IMR-90 (cell line): ENCODE measurements around the gene PCIF1. TPM values are rescaled to one million over a fixed set of nuclear protein-coding genes. Genes with fewer than 3 reads are reported as not detected.
A peak's percentile ranks its signal among the peaks of the same experiment; 100 is the strongest.

ENCODE experiments used
- ATAC-seq: fragments of 200-7000 bp; cut with Tn5 transposase; 2 replicates; pipeline ENCODE4 v1.9.1; 2020; ENCODE audit warnings: low read depth, mild to moderate bottlenecking, moderate library complexity
- BruUV-seq: library from RNA; stranded (reverse); fragments of 400-500 nt; replicated peaks from 2 replicates; lab custom pipeline; 2021; lab: Mats Ljungman, UMichigan
- CTCF ChIA-PET: fragments of 300-600 bp; formaldehyde crosslinking; extraction: SDS; loops from one replicate; lab custom pipeline; 2021; ENCODE audit warnings: antibody characterized with exemption; lab: Yijun Ruan, JAX
- POLR2A ChIA-PET: fragments of 300-600 bp; sonication (Branson Sonifier 250); formaldehyde crosslinking; loops from one replicate; lab custom pipeline; 2022; ENCODE audit warnings: antibody characterized with exemption; ENCODE audit not compliant: unreplicated experiment; lab: Charles Lee
- DNase-seq: peaks from one replicate; pipeline ENCODE4 v3.0.0; 2013
- H2AFZ ChIP-seq: replicated peaks from 2 replicates; pipeline ENCODE3; 2013; ENCODE audit warnings: low read length, mild to moderate bottlenecking; ENCODE audit not compliant: poor library complexity
- H2AK5ac ChIP-seq: 2 replicates; pipeline ENCODE4 v1.6.1; 2013; ENCODE audit warnings: low read depth, low read length, inconsistent platforms
- H2AK9ac ChIP-seq: replicated peaks from 2 replicates; pipeline ENCODE3; 2013; ENCODE audit warnings: mild to moderate bottlenecking, low read depth, low read length, moderate library complexity; ENCODE audit not compliant: poor library complexity
- H2BK120ac ChIP-seq: 2 replicates; pipeline ENCODE4 v1.6.1; 2013; ENCODE audit warnings: low read depth, low read length, inconsistent platforms
- H2BK15ac ChIP-seq: 3 replicates; pipeline ENCODE4 v1.6.1; 2013; ENCODE audit warnings: low read depth, low read length, inconsistent platforms
- H2BK20ac ChIP-seq: 2 replicates; pipeline ENCODE4 v1.6.1; 2013; ENCODE audit warnings: low read depth, mild to moderate bottlenecking, inconsistent platforms, low read length, moderate library complexity
- H2BK5ac ChIP-seq: 2 replicates; pipeline ENCODE4 v1.6.1; 2013; ENCODE audit warnings: mild to moderate bottlenecking, low read depth, low read length, inconsistent platforms; ENCODE audit not compliant: poor library complexity, severe bottlenecking
- H3K14ac ChIP-seq: replicated peaks from 2 replicates; pipeline ENCODE4 v1.6.1; 2013; ENCODE audit warnings: low read depth, low read length, inconsistent platforms
- H3K18ac ChIP-seq: 2 replicates; pipeline ENCODE4 v1.6.1; 2013; ENCODE audit warnings: low read depth, low read length, control low read depth
- H3K23ac ChIP-seq: 2 replicates; pipeline ENCODE4 v1.6.1; 2013; ENCODE audit warnings: low read depth, low read length, inconsistent platforms
- H3K27ac ChIP-seq: 2 replicates; pipeline ENCODE4 v1.5.1; 2013; ENCODE audit warnings: mild to moderate bottlenecking, control low read depth, low read length; ENCODE audit not compliant: insufficient read depth
- H3K27me3 ChIP-seq: 2 replicates; pipeline ENCODE4 v1.6.1; 2013; ENCODE audit warnings: low read length; ENCODE audit not compliant: control insufficient read depth, insufficient read depth
- H3K36me3 ChIP-seq: 2 replicates; pipeline ENCODE4 v1.6.1; 2013; ENCODE audit warnings: low read length, mixed read lengths; ENCODE audit not compliant: control insufficient read depth, insufficient read depth
- H3K4ac ChIP-seq: 2 replicates; pipeline ENCODE4 v1.6.1; 2013; ENCODE audit warnings: low read depth, low read length, inconsistent platforms
- H3K4me1 ChIP-seq: 2 replicates; pipeline ENCODE4 v1.6.1; 2013; ENCODE audit warnings: low read length, mixed read lengths; ENCODE audit not compliant: control insufficient read depth, insufficient read depth
- H3K4me2 ChIP-seq: 2 replicates; pipeline ENCODE4 v1.6.1; 2013; ENCODE audit warnings: low read depth, mild to moderate bottlenecking, control low read depth, low read length, moderate library complexity
- H3K4me3 ChIP-seq: 2 replicates; pipeline ENCODE4 v1.5.1; 2013; ENCODE audit warnings: low read depth, mild to moderate bottlenecking, control low read depth, low read length, moderate library complexity; ENCODE audit not compliant: insufficient read depth
- H3K56ac ChIP-seq: 2 replicates; pipeline ENCODE4 v1.6.1; 2013; ENCODE audit warnings: low read length, inconsistent platforms; ENCODE audit not compliant: insufficient read depth; ENCODE audit errors: extremely low read depth
- H3K79me1 ChIP-seq, 2 experiments: 2 replicates each; pipeline ENCODE4 v1.6.1; 2013; ENCODE audit warnings: low read length in 2 of 2, inconsistent platforms in 1 of 2, low read depth in 1 of 2
- H3K9ac ChIP-seq: 2 replicates; pipeline ENCODE4 v1.6.1; 2013; ENCODE audit warnings: low read depth, low read length, control low read depth
- H3K9me1 ChIP-seq: 2 replicates; pipeline ENCODE4 v1.6.1; 2013; ENCODE audit warnings: low read length, inconsistent platforms; ENCODE audit not compliant: insufficient read depth
- H3K9me3 ChIP-seq: 2 replicates; pipeline ENCODE4 v1.6.1; 2013; ENCODE audit warnings: low read length; ENCODE audit not compliant: control insufficient read depth, insufficient read depth
- H4K20me1 ChIP-seq: 2 replicates; pipeline ENCODE4 v1.6.1; 2013; ENCODE audit warnings: low read length, inconsistent platforms; ENCODE audit not compliant: insufficient read depth
- H4K5ac ChIP-seq: 2 replicates; pipeline ENCODE4 v1.6.1; 2013; ENCODE audit warnings: mild to moderate bottlenecking, low read depth, low read length, control low read depth
- H4K8ac ChIP-seq, 2 experiments: 2 replicates each; pipeline ENCODE4 v1.6.1; 2013; ENCODE audit warnings: low read depth in 2 of 2, low read length in 2 of 2, control low read depth in 1 of 2, inconsistent platforms in 1 of 2
- H4K91ac ChIP-seq: 2 replicates; pipeline ENCODE4 v1.6.1; 2013; ENCODE audit warnings: low read depth, low read length, inconsistent platforms; ENCODE audit not compliant: insufficient read depth
- BHLHE40 ChIP-seq: fragments of 150-350 bp; IDR thresholded peaks from 2 replicates; pipeline ENCODE4 v1.6.1; 2016; ENCODE audit warnings: mild to moderate bottlenecking, low read depth, low read length
- CEBPB ChIP-seq: IDR thresholded peaks from 2 replicates; pipeline ENCODE4 v1.6.1; 2012; ENCODE audit warnings: low read depth, low read length, improper control_type of control experiment
- CHD1 ChIP-seq: IDR thresholded peaks from 2 replicates; pipeline ENCODE4 v1.6.1; 2012; ENCODE audit warnings: low read depth, low read length, improper control_type of control experiment
- CTCF ChIP-seq: conservative IDR thresholded peaks from 2 replicates; pipeline ENCODE4 v1.5.1; 2012; ENCODE audit warnings: mild to moderate bottlenecking, low read depth, low read length, improper control_type of control experiment
- MAFK ChIP-seq: IDR thresholded peaks from 2 replicates; pipeline ENCODE4 v1.6.1; 2012; ENCODE audit warnings: low read depth, low read length, improper control_type of control experiment
- MAZ ChIP-seq: IDR thresholded peaks from 2 replicates; pipeline ENCODE4 v1.6.1; 2012; ENCODE audit warnings: low read depth, mild to moderate bottlenecking, low read length, improper control_type of control experiment, moderate library complexity, borderline replicate concordance
- MXI1 ChIP-seq: IDR thresholded peaks from 2 replicates; pipeline ENCODE4 v1.6.1; 2012; ENCODE audit warnings: low read depth, mild to moderate bottlenecking, low read length, moderate library complexity, borderline replicate concordance
- NFE2L2 ChIP-seq: fragments of 150-350 bp; IDR thresholded peaks from 2 replicates; pipeline ENCODE4 v1.6.1; 2016; ENCODE audit warnings: low read depth, mild to moderate bottlenecking, low read length
- POLR2A ChIP-seq: IDR thresholded peaks from 2 replicates; pipeline ENCODE4 v1.6.1; 2012; ENCODE audit warnings: mild to moderate bottlenecking, low read depth, low read length
- RAD21 ChIP-seq: IDR thresholded peaks from 2 replicates; pipeline ENCODE4 v1.6.1; 2012; ENCODE audit warnings: low read length, improper control_type of control experiment
- RCOR1 ChIP-seq: IDR thresholded peaks from 2 replicates; pipeline ENCODE4 v1.6.1; 2012; ENCODE audit warnings: mild to moderate bottlenecking, low read length, improper control_type of control experiment; ENCODE audit not compliant: insufficient replicate concordance
- RFX5 ChIP-seq: IDR thresholded peaks from 2 replicates; pipeline ENCODE4 v1.8.0; 2012; ENCODE audit warnings: low read depth, mild to moderate bottlenecking, low read length, moderate library complexity
- WGBS, 2 experiments: methylation state at CpG; one replicate each; pipeline versions ENCODE4 v1.1.5 to v1.1.7; 2013; ENCODE audit warnings: missing lambda C conversion rate in 2 of 2; ENCODE audit not compliant: insufficient read length in 1 of 2; ENCODE audit errors: extremely low coverage in 2 of 2; 5-methylcytosine and 5-hydroxymethylcytosine counted together
- dilution Hi-C: fragments of 300-500 bp; cut with HindIII; formaldehyde crosslinking; loops from one replicate; pipeline ENCODE4 v1.14.3; 2018; ENCODE audit warnings: low sequenced_read_pairs; ENCODE audit not compliant: unreplicated experiment
- in situ Hi-C: fragments of 300-500 bp; cut with MboI; formaldehyde crosslinking; loops from 3 replicates; pipeline ENCODE4 v1.14.3; 2019; ENCODE audit warnings: low sequenced_read_pairs, inconsistent platforms, mixed read lengths
- intact Hi-C: fragments of 100-400 bp; cut with micrococcal nuclease; formaldehyde crosslinking; loops from 2 replicates; pipeline ENCODE4 v1.10.0; 2022
- polyA plus RNA-seq, 3 experiments: library from polyadenylated mRNA; depleted of rRNA; stranded (reverse); fragments of >200 nt; gene quantifications; 2 replicates each; pipeline ENCODE4 v1.2.3, GENCODE V29; 2012; ENCODE audit warnings: low replicate concordance in 1 of 3
- total RNA-seq: library from RNA; depleted of rRNA; stranded (reverse); fragments of >200 nt; gene quantifications from 2 replicates; pipeline ENCODE4 v1.2.3, GENCODE V29; 2012
- TF ChIP-seq, protein P1 (sequence below): fragments of 150-350 bp; IDR thresholded peaks from 2 replicates; pipeline ENCODE4 v1.6.1; 2017; ENCODE audit warnings: mild to moderate bottlenecking, antibody characterized with exemption, low read length, low read depth

Gene PCIF1
- total and polyA plus RNA-seq, 2 of the 4 experiments (the other 2 are of a cell fraction), result 5.4 to 18.3 TPM

- peak overlapping the region; percentile 98 for H4K5ac ChIP-seq
- H3K79me1 ChIP-seq, result no peaks in the 10 kb centered on the region
- BruUV-seq, result no TSS peak
- peaks cover 27% of the 10 kb centered on the region for H3K4me1 ChIP-seq
- CTCF ChIA-PET, result interaction anchor here (0.6 to 1.0 kb wide), 2 partner anchors 28 to 941 kb away, joined by 4 to 5 read pairs; partner anchors contain the start of gene CTSA
- peak overlapping the region; percentile 85; the same call in 1 of the 3 replicates for H2BK15ac ChIP-seq
- no peaks in the 10 kb centered on the region for H4K20me1 ChIP-seq
- ATAC-seq, result peak; percentile 62
- H3K9me3 ChIP-seq, result no peaks in the 10 kb centered on the region
- H3K14ac ChIP-seq, result peak overlapping the region; percentile 58; the same call in 1 of the 2 replicates
- peak overlapping the region; percentile 89; the same call in 1 of the 2 replicates for H3K27ac ChIP-seq
- H3K4me2 ChIP-seq, result peak overlapping the region; percentile 53
- 7% methylated on average over 3 of the region's 11 CpGs; no CpG with 5 or more reads in 1 of the 2 experiments for WGBS, 2 experiments
- no peaks in the 10 kb centered on the region; the same call in 1 of the 2 replicates for H3K9me1 ChIP-seq
- peak overlapping the region; percentile 78 for H2BK5ac ChIP-seq
- H2AFZ ChIP-seq, result peak overlapping the region; percentile 81
- dilution Hi-C loops (no loop called here), in situ Hi-C loops (loop anchor here (25.0 kb wide), 1 partner anchor 582 kb away; the partner anchor contains the start of gene SDC4), intact Hi-C loops (no loop called here)
- peak overlapping the region; percentile 95 for H2AK5ac ChIP-seq
- H3K4ac ChIP-seq, result peak overlapping the region; percentile 74
- POLR2A ChIA-PET, result interaction anchor here (0.7 kb wide), 1 partner anchor 15 kb away, joined by 3 read pairs; no protein-coding TSS in a partner anchor
- DNase-seq, result peak; percentile 94
- H3K23ac ChIP-seq, result peak overlapping the region; percentile 49; the same call in 1 of the 2 replicates
- no peak overlapping the region for H3K4me3 ChIP-seq
- no peaks in the 10 kb centered on the region for H3K27me3 ChIP-seq
- peak overlapping the region; percentile 62 to 71 for H4K8ac ChIP-seq
- H3K56ac ChIP-seq, result no peak overlapping the region
- peak overlapping the region; percentile 71 for H2BK120ac ChIP-seq
- peak overlapping the region; percentile 80 for H3K18ac ChIP-seq
- peak overlapping the region; percentile 76 for H2BK20ac ChIP-seq
- peak overlapping the region; percentile 55; the same call in 1 of the 2 replicates for H3K9ac ChIP-seq
- H4K91ac ChIP-seq, result peak overlapping the region; percentile 62
- H2AK9ac ChIP-seq, result peak overlapping the region; percentile 80
- no peaks in the 10 kb centered on the region for H3K36me3 ChIP-seq
- no peak for TF ChIP-seq RFX5
- no peak for TF ChIP-seq CEBPB
- TF ChIP-seq CHD1, result no peak
- TF ChIP-seq CTCF, result no peak
- TF ChIP-seq MAZ, result peak; percentile 97; the same call in 1 of the 2 replicates
- TF ChIP-seq MAFK, result no peak
- no peak for TF ChIP-seq POLR2A
- TF ChIP-seq, protein P1, sequence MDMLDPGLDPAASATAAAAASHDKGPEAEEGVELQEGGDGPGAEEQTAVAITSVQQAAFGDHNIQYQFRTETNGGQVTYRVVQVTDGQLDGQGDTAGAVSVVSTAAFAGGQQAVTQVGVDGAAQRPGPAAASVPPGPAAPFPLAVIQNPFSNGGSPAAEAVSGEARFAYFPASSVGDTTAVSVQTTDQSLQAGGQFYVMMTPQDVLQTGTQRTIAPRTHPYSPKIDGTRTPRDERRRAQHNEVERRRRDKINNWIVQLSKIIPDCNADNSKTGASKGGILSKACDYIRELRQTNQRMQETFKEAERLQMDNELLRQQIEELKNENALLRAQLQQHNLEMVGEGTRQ, result 0 out of 2 replicates have a peak, but pooled peaks have one; percentile 8
- no peak for TF ChIP-seq MXI1
- TF ChIP-seq RAD21, result no peak
- TF ChIP-seq NFE2L2, result peak; percentile 33; the same call in 1 of the 2 replicates
- no peak for TF ChIP-seq BHLHE40
- peak; percentile 59 for TF ChIP-seq RCOR1
These were observed 14.7 kb upstream of the PCIF1 start for GRCh38 chr20:45919542-45920399.
